ENCODE measurements around the gene SERTAD3. TPM values are rescaled to one million over a fixed set of nuclear protein-coding genes. Genes with fewer than 3 reads are reported as not detected.

SERTAD3 gene
- polyA plus RNA-seq, 1 experiment: 22.3 TPM

DNA sequence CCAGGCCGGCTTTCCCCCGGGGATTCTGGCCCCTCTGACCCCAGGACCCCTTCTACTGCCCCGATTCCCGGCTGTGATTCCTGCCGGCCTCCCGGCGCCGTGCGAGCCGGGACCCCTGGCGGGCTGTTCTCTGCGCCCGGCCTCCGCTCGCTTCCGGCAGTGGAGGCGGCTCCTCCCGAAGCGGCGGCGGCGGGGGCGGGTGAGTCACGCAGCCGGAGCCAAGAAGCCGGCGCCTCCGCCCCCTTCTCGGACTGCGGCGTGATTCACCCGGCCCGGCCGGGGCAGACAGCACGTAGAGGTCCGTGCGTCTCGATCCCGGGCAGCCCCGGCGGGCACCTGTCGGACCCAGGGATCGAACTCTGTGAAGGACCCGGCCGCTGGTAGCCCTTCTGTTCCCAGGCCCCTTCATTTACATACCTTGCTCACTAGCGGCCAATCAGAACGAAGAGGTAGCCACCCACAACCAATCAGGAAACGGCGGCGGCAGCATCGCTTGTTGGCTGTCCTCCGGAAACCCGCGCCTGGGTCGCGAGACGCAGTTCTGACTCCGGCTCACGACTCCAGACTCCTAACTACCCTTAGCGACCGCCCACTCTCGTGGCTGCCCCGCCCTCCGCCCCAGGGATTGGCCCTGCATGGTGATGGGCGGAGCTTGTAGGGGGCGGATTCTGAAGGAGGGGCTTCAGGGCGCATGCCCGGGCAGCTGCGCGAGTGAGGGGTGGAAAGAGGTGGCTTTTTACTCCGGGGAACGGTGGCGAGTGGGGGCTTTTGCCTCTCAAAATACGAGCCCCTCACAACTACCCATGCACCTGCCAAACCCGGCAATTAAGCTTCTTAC, 18.5 kb downstream of the SERTAD3 start, which contains the start of gene SERTAD1:
Gene SERTAD1, minus strand, starts transcription at position 543 of the 838 bp plus-strand sequence. CDS start 2,446 bp downstream, outside the sequence.
- POLR2A ChIA-PET: interaction anchor here (0.6 to 1.1 kb wide), 7 partner anchors 17 to 325 kb away, joined by 3 to 9 read pairs (median 3); partner anchors contain the start of genes C19orf47, PLD3 and SNRPA

GRCh38 chr19:40424637-40425449, 19.3 kb downstream of the SERTAD3 start:
- ChIA-PET POLR2A (no interaction called here), CTCF (interaction anchor here (0.9 to 2.3 kb wide), 8 partner anchors 9 to 209 kb away, joined by 3 to 11 read pairs (median 6); partner anchors contain the start of gene PRX)
- H3K27me3 ChIP-seq (ENCODE audit: control insufficient read depth, insufficient read depth, low read length): no peaks in the 10 kb centered on the region
- H3K4me3 ChIP-seq (ENCODE audit: low read depth, low read length): peak overlapping the region; percentile 61
- H3K36me3 ChIP-seq (ENCODE audit: control insufficient read depth, insufficient read depth, low read length): peaks cover 8% of the 10 kb centered on the region
- DNase-seq (ENCODE audit: low read depth): no peak
- TF ChIP-seq, protein P1, sequence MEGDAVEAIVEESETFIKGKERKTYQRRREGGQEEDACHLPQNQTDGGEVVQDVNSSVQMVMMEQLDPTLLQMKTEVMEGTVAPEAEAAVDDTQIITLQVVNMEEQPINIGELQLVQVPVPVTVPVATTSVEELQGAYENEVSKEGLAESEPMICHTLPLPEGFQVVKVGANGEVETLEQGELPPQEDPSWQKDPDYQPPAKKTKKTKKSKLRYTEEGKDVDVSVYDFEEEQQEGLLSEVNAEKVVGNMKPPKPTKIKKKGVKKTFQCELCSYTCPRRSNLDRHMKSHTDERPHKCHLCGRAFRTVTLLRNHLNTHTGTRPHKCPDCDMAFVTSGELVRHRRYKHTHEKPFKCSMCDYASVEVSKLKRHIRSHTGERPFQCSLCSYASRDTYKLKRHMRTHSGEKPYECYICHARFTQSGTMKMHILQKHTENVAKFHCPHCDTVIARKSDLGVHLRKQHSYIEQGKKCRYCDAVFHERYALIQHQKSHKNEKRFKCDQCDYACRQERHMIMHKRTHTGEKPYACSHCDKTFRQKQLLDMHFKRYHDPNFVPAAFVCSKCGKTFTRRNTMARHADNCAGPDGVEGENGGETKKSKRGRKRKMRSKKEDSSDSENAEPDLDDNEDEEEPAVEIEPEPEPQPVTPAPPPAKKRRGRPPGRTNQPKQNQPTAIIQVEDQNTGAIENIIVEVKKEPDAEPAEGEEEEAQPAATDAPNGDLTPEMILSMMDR (IDR thresholded peaks at IDR 0.05; ENCODE audit: insufficient read depth, low read depth, low read length): no peak

More for the DNA sequence above, 18.5 kb downstream of the SERTAD3 start, which contains the start of gene SERTAD1:
- TF ChIP-seq, protein P1 (IDR thresholded peaks at IDR 0.05; ENCODE audit: insufficient read depth, low read depth, low read length): peak; percentile 83
- peak; percentile 94 for DNase-seq (ENCODE audit: low read depth)
- Histone ChIP-seq H3K27me3 (ENCODE audit: control insufficient read depth, insufficient read depth, low read length) (no peaks in the 10 kb centered on the region), H3K4me3 (ENCODE audit: low read depth, low read length) (peak within 1 kb of the TSS; percentile 61), H3K36me3 (ENCODE audit: control insufficient read depth, insufficient read depth, low read length) (peaks cover 8% of the 10 kb centered on the region)
- CTCF ChIA-PET: interaction anchor here (0.7 to 2.3 kb wide), 9 partner anchors 9 to 209 kb away, joined by 3 to 11 read pairs (median 6); no protein-coding TSS in a partner anchor

- no peak for DNase-seq (ENCODE audit: low read depth)
- POLR2A ChIA-PET: no interaction called here
- H3K27me3 ChIP-seq (ENCODE audit: control insufficient read depth, insufficient read depth, low read length): no peaks in the 10 kb centered on the region
- H3K4me3 ChIP-seq (ENCODE audit: low read depth, low read length): peak overlapping the region; percentile 61; the same call in 1 of the 2 replicates
- TF ChIP-seq, protein P1 (IDR thresholded peaks at IDR 0.05; ENCODE audit: insufficient read depth, low read depth, low read length): no peak
- H3K36me3 ChIP-seq (ENCODE audit: control insufficient read depth, insufficient read depth, low read length): peaks cover 8% of the 10 kb centered on the region
- CTCF ChIA-PET: interaction anchor here (1.2 to 2.3 kb wide), 5 partner anchors 10 to 210 kb away, joined by 3 to 11 read pairs (median 7); partner anchors contain the start of gene PRX
These were observed 20.2 kb downstream of the SERTAD3 start for GRCh38 chr19:40423938-40424337.

DNA sequence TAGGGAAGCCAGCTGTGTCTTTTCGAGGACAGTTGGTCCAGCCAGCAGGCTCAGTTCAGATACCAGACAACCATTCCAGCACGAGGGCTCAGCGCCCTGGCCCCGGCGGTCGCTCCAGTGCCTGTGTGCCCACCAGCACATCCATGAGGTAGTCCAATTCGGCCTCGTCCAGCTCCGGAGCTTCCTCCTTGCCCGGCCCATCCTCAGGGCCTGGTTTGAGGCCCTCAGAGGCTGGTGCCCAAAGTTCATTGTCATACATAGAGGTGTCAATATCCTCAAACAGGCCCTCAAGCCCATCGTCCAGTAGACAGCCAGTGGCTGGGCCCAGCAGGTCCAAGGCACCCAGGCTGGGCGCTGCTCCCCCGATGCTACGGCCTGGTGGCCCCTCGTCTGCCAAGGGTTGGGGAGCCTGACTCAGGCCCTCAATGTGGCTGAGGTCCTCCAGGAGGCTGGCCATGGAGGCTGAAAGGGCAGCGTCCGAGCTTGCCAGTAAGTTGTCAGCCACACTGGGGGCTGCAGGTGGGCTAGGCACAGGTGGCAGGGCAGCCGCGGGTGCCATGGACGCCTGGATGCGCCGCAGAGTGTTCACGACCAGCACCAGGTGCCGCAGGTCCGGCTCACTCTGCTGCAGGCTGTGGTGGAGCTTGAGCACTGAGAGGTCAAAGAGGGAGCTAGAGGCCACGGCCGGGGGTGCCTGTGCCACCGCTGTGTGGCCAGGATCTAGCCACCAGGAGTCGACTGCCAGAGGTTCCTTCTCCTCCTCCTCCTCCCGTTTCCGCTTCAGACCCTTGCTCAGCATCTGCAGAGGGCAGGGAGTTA, 21.2 kb downstream of the SERTAD3 start:
- ChIA-PET POLR2A (no interaction called here), CTCF (interaction anchor here (1.5 to 2.3 kb wide), 3 partner anchors 11 to 22 kb away, joined by 4 to 11 read pairs (median 11); no protein-coding TSS in a partner anchor)
- TF ChIP-seq, protein P1 (IDR thresholded peaks at IDR 0.05; ENCODE audit: insufficient read depth, low read depth, low read length): no peak
- Histone ChIP-seq H3K4me3 (ENCODE audit: low read depth, low read length) (no peak overlapping the region), H3K27me3 (ENCODE audit: control insufficient read depth, insufficient read depth, low read length) (no peaks in the 10 kb centered on the region), H3K36me3 (ENCODE audit: control insufficient read depth, insufficient read depth, low read length) (peaks cover 8% of the 10 kb centered on the region)
- no peak for DNase-seq (ENCODE audit: low read depth)

Data from BJ (cell line).